ENCODE results near the gene SIDT2. TPM values are rescaled to one million over a fixed set of nuclear protein-coding genes. Genes with fewer than 3 reads are reported as not detected.

The SIDT2 gene
- total and polyA plus RNA-seq, 2 of the 13 experiments (the other 11 are each of a cell fraction or from before 2014, with no cell fraction given): 11.5 to 28.0 TPM

DNA sequence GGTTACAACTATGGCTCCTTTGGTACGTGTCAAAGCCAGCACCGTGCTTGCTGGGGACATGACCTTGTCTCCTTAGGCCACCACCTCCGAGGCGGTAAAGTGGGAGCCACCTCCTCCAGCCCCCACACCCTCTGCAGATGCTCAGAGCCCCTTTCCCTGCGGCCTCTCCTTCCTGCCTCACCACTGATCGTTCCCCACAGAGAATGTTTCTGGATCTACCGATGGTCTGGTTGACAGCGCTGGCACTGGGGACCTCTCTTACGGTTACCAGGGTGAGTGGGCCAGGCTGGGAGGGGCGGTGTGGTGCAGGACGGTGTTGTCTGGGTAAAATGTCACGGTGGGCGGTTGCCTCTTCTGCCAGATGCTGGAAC is 8.9 kb downstream of the SIDT2 start (continued):
- TF ChIP-seq ZNF337 (CRISPR knock-in tag; IDR thresholded peaks at IDR 0.05; ENCODE audit: borderline replicate concordance, low read depth) (no peak), HOXD1 (CRISPR knock-in tag; IDR thresholded peaks at IDR 0.05) (no peak), BRD4 (CRISPR knock-in tag; IDR thresholded peaks at IDR 0.05) (no peak), HNRNPL (IDR thresholded peaks at IDR 0.05; ENCODE audit: low read depth, low read length) (no peak), ARHGAP35 (CRISPR knock-in tag; IDR thresholded peaks at IDR 0.05; ENCODE audit: borderline replicate concordance) (no peak)

DNA sequence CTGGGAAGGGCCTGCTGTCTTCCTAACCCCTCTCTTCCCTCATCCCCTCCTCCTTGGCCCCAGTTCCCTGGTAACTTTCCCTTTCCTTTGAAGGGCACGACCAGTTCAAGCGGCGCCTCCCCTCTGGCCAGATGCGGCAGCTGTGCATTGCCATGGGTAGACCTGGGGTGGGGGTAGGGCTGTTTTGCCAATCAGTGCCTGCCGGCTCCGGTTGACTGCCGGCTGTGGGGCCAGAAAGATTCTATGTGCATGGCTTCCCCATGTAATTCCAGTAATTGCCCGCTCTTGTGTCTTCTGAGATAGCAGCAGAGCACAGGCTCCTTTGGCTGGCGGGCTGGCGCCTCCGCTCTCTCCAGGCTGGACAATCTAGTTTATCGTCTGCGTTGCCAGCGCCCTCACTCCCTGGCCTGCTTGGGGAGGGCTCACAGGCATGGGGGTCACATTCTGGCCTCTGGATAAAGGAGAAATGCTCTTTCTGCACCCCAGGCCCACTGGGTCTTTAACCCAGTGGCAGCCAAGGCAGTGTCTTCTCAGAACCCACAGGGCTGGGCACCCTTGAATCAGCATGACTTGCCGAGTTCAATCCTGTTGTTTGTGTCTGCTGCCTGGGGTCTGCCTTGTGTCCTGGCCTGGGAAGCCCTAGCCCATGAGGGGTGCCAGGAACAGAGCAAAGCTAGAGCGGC is 9.4 kb downstream of the SIDT2 start:
- POLR2A ChIA-PET: no interaction called here
- Histone ChIP-seq H3K9me3 (ENCODE audit: low read length) (no peaks in the 10 kb centered on the region), H3K4me3 (replicated peaks in 1 of 3; ENCODE audit: insufficient read depth in 1 of 3, low read depth in 2 of 3, low read length in 3 of 3) (no peak overlapping the region), H2AFZ (ENCODE audit: low read length) (no peak overlapping the region), H3K79me2 (ENCODE audit: insufficient read depth, low read length) (no peaks in the 10 kb centered on the region), H3K9ac (ENCODE audit: insufficient read depth, low read depth, low read length) (no peak overlapping the region), H3K27ac (ENCODE audit: extremely low read length, insufficient read depth, low read length) (no peak overlapping the region), H3K4me1 (ENCODE audit: insufficient read depth, low read length) (peaks cover 20% of the 10 kb centered on the region), H3K4me2 (ENCODE audit: low read depth, low read length) (no peak overlapping the region), H4K20me1 (ENCODE audit: insufficient read depth, low read length) (no peaks in the 10 kb centered on the region), H3K36me3 (replicated peaks in 1 of 2; ENCODE audit: control insufficient read depth in 1 of 2, insufficient read depth in 2 of 2, low read length in 2 of 2) (peaks cover 8 to 21% of the 10 kb centered on the region in 2 experiments; a peak in 4 of 5 replicates), H3K27me3 (ENCODE audit: control insufficient read depth in 1 of 2, insufficient read depth in 2 of 2, low read length in 2 of 2) (no peaks in the 10 kb centered on the region)
- no peak for DNase-seq (ENCODE audit: low spot score)
- CTCF ChIA-PET (ENCODE audit: low intra/inter-chr PET ratio, low total read pairs): no interaction called here
- in situ Hi-C loops (cut with HindIII; ENCODE audit: extremely low pct_ligation_motif_present, low pct_unique_long_range_greater_than_20kb) (no loop called here), intact Hi-C loops (cut with micrococcal nuclease; ENCODE audit: unreplicated experiment) (no loop called here)
- WGBS (ENCODE audit: low lambda C conversion rate): 98% methylated on average over 11 of the region's 16 CpGs
- no peak for ATAC-seq
- no peak for FAIRE-seq
- no peak for TF ChIP-seq RELA (CRISPR knock-in tag; IDR thresholded peaks at IDR 0.05)
- TF ChIP-seq KLF9 (CRISPR knock-in tag; IDR thresholded peaks at IDR 0.05; ENCODE audit: low read depth): no peak
- TF ChIP-seq ZNF777 (CRISPR knock-in tag; IDR thresholded peaks at IDR 0.05): no peak
- TF ChIP-seq PITX1 (CRISPR knock-in tag; IDR thresholded peaks at IDR 0.05): no peak
- TF ChIP-seq, protein P1, sequence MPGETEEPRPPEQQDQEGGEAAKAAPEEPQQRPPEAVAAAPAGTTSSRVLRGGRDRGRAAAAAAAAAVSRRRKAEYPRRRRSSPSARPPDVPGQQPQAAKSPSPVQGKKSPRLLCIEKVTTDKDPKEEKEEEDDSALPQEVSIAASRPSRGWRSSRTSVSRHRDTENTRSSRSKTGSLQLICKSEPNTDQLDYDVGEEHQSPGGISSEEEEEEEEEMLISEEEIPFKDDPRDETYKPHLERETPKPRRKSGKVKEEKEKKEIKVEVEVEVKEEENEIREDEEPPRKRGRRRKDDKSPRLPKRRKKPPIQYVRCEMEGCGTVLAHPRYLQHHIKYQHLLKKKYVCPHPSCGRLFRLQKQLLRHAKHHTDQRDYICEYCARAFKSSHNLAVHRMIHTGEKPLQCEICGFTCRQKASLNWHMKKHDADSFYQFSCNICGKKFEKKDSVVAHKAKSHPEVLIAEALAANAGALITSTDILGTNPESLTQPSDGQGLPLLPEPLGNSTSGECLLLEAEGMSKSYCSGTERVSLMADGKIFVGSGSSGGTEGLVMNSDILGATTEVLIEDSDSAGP (CRISPR knock-in tag; IDR thresholded peaks at IDR 0.05; ENCODE audit: borderline replicate concordance): no peak
- TF ChIP-seq PPARG (CRISPR knock-in tag; conservative IDR thresholded peaks at IDR 0.05): no peak
- TF ChIP-seq ZNF816 (CRISPR knock-in tag; IDR thresholded peaks at IDR 0.05; ENCODE audit: borderline replicate concordance): no peak
- TF ChIP-seq RBFOX2 (IDR thresholded peaks at IDR 0.05; ENCODE audit: low read depth, low read length): no peak
- TF ChIP-seq, protein P2, sequence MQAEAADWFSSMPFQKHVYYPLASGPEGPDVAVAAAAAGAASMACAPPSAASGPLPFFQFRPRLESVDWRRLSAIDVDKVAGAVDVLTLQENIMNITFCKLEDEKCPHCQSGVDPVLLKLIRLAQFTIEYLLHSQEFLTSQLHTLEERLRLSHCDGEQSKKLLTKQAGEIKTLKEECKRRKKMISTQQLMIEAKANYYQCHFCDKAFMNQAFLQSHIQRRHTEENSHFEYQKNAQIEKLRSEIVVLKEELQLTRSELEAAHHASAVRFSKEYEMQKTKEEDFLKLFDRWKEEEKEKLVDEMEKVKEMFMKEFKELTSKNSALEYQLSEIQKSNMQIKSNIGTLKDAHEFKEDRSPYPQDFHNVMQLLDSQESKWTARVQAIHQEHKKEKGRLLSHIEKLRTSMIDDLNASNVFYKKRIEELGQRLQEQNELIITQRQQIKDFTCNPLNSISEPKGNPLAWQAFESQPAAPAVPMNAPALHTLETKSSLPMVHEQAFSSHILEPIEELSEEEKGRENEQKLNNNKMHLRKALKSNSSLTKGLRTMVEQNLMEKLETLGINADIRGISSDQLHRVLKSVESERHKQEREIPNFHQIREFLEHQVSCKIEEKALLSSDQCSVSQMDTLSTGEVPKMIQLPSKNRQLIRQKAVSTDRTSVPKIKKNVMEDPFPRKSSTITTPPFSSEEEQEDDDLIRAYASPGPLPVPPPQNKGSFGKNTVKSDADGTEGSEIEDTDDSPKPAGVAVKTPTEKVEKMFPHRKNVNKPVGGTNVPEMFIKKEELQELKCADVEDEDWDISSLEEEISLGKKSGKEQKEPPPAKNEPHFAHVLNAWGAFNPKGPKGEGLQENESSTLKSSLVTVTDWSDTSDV (CRISPR knock-in tag; IDR thresholded peaks at IDR 0.05): no peak
- no TSS peak for BruUV-seq (replicated peaks)

Data from HepG2 (cell line).